Heart left ventricle (tissue), 16 donors: Measurements from ENCODE around the gene CELF4. TPM values are rescaled to one million over a fixed set of nuclear protein-coding genes. Genes with fewer than 3 reads are reported as not detected.

Source experiments
- ATAC-seq, 4 donors: fragments of 200-7000 bp; cut with Tn5 transposase; one replicate each; pipeline ENCODE4 v1.9.1; 2020 to 2022; ENCODE audit warnings: moderate library complexity in 4 of 4, mild to moderate bottlenecking in 3 of 4, moderate number of reproducible peaks in 1 of 4
- DNase-seq, 5 donors: peaks; one replicate each; pipeline ENCODE4 v3.0.0-alpha.2; 2020
- H3K27ac ChIP-seq, 12 donors: fragments of 200-600 bp; sonication (generic) in 4 of 12; one replicate each; pipeline versions ENCODE4 v1.5.0 to v1.8.0; 2016 to 2022; ENCODE audit warnings: mild to moderate bottlenecking in 2 of 12
- H3K27me3 ChIP-seq, 9 donors: fragments of 200-600 bp; sonication (generic) in 2 of 9; one replicate each; pipeline versions ENCODE4 v1.5.1 to v1.8.0; 2016 to 2022; ENCODE audit warnings: mild to moderate bottlenecking in 3 of 9
- H3K36me3 ChIP-seq, 9 donors: fragments of 200-600 bp; sonication (generic) in 2 of 9; one replicate each; pipeline versions ENCODE4 v1.5.0 to v1.8.0; 2018 to 2022; ENCODE audit warnings: mild to moderate bottlenecking in 2 of 9
- H3K4me1 ChIP-seq, 12 donors: fragments of 200-600 bp; sonication (generic) in 4 of 12; one replicate each; pipeline versions ENCODE4 v1.5.0 to v1.8.0; 2016 to 2022; ENCODE audit warnings: mild to moderate bottlenecking in 3 of 12
- H3K4me3 ChIP-seq, 12 donors: fragments of 200-600 bp; sonication (generic) in 4 of 12; one replicate each; pipeline versions ENCODE4 v1.5.0 to v1.8.0; 2017 to 2022; ENCODE audit warnings: mild to moderate bottlenecking in 9 of 12, moderate library complexity in 4 of 12
- H3K9me3 ChIP-seq, 12 donors: fragments of 200-600 bp; sonication (generic) in 4 of 12; one replicate each; pipeline versions ENCODE4 v1.5.0 to v1.8.0; 2016 to 2022; ENCODE audit warnings: mild to moderate bottlenecking in 1 of 12
- POLR2A ChIP-seq, 2 donors: fragments of 450-650 bp; IDR thresholded peaks; one replicate each; pipeline ENCODE4 v1.6.1; 2017; ENCODE audit warnings: antibody characterized with exemption in 2 of 2, mild to moderate bottlenecking in 2 of 2, moderate library complexity in 2 of 2
- WGBS, 4 donors: extraction: QIAGEN DNeasy Blood & Tissue Kit in 2 of 4; methylation state at CpG; one replicate each; pipeline versions ENCODE4 v1.1.5 to v1.1.7; 2013 to 2018; 5-methylcytosine and 5-hydroxymethylcytosine counted together
- intact Hi-C, 10 donors: fragments of 100-400 bp; cut with DNase I; formaldehyde crosslinking; loops; one replicate each; pipeline versions ENCODE4 v1.11.1 to v1.14.2; 2022
- polyA plus RNA-seq, 2 donors: library from polyadenylated mRNA; stranded (reverse); fragments of 200-250 nt; gene quantifications; one replicate each; pipeline ENCODE4 v1.2.3, GENCODE V29; 2013
- total RNA-seq, 9 donors: library from RNA; depleted of rRNA in 2 of 9; stranded (reverse); fragments of >200 nt in 2 of 9; fragmentation: NEBNext Ultra II Directional in 3 of 9; extraction: Animal tissue kit (Norgen Biotek cat#: 25700) in 3 of 9; gene quantifications; one replicate each; pipeline versions ENCODE4 v1.1.0 to v1.2.4, GENCODE V29; 2016 to 2023
- TF ChIP-seq, protein P1 (sequence below), 12 donors: fragments of 200-600 bp; sonication (generic) in 4 of 12; IDR thresholded peaks; one replicate each; pipeline versions ENCODE4 v1.5.0 to v1.8.0; 2018 to 2022; ENCODE audit warnings: antibody characterized with exemption in 12 of 12, mild to moderate bottlenecking in 5 of 12
- donor health status: ischemic (EF 13 %, LVEDD 7.1; RV severe dilation, severe dysfunction).
- donor health status: healthy with polysubstance abuse.
- donor health status: DM: no; HTN: yes; CAD: no.
- donor health status: DM: no; HTN: no; CAD: no.
- donor health status: ischemic (EF 25% LVEDD 6.9; RV normal size, moderate dysfunction).
- donor health status: ischemic (EF 25% LVEDD 5.7; RV mildly dilated, moderate dysfunction).
- donor health status: healthy.
- donor health status: DM: yes; HTN: yes; CAD: no.
- donor health status: ischemic (EF 35%, LVEDD 5.7; RV mildly dilated, moderate dysfunction).
- donor health status: nonischemic (EF 11% LVEDD 7.7; RV severe dilation, severe dysfunction).
- donor health status: DM: yes; HTN: yes; CAD: no.
- donor health status: PGD.
- donor health status: ischemic (EF 29% LVEDD 5.4; RV normal size, mild dysfunction).
- donor health status: nonischemic (EF 23%, LVEDD 6.1; RV moderate dilation, normal function).

Gene CELF4
- total and polyA plus RNA-seq, 11 donors, result 0.11 to 0.67 (median 0.40) TPM; not detected in 3

DNA sequence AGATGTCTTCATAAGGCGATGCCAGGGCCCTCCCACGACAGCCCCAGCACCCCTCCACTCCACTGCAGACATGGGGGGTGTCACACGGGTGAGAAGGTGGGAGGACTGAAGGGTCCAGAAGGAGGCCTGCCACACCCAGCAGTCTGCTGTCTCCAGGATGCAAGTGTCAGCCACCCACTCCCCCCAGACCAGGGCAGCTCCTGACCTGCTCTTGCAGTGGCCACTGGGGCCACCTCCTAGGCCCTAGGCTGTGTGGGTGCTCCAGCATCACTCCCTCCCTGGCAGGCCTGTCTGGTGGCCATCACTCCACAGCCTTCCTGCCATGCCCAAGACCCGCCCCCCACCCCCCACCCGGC is 171.0 kb downstream of the CELF4 start:
- ATAC-seq (no peak), DNase-seq (no peak)
- peaks cover 0 to 13% (median 0%) of the 10 kb centered on the region in 9 donors for H3K27me3 ChIP-seq
- H3K9me3 ChIP-seq, result peaks cover 0 to 6% (median 0%) of the 10 kb centered on the region in 12 donors
- H3K27ac ChIP-seq, result peak overlapping the region in 1 of 12 donors; percentile 32
- 52 to 72% (median 67%) methylated on average over 5 of the region's 5 CpGs for WGBS, 4 donors
- H3K4me1 ChIP-seq, result peaks cover 0 to 14% (median 7%) of the 10 kb centered on the region in 12 donors
- no peaks in the 10 kb centered on the region for H3K36me3 ChIP-seq
- no peak for TF ChIP-seq POLR2A (IDR thresholded peaks at IDR 0.05)
- TF ChIP-seq, protein P1, sequence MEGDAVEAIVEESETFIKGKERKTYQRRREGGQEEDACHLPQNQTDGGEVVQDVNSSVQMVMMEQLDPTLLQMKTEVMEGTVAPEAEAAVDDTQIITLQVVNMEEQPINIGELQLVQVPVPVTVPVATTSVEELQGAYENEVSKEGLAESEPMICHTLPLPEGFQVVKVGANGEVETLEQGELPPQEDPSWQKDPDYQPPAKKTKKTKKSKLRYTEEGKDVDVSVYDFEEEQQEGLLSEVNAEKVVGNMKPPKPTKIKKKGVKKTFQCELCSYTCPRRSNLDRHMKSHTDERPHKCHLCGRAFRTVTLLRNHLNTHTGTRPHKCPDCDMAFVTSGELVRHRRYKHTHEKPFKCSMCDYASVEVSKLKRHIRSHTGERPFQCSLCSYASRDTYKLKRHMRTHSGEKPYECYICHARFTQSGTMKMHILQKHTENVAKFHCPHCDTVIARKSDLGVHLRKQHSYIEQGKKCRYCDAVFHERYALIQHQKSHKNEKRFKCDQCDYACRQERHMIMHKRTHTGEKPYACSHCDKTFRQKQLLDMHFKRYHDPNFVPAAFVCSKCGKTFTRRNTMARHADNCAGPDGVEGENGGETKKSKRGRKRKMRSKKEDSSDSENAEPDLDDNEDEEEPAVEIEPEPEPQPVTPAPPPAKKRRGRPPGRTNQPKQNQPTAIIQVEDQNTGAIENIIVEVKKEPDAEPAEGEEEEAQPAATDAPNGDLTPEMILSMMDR (IDR thresholded peaks at IDR 0.05), result no peak
- H3K4me3 ChIP-seq, result peak overlapping the region in 11 of 12 donors; percentile 27 to 58 (median 51)
- intact Hi-C loops, result no loop called here

DNA sequence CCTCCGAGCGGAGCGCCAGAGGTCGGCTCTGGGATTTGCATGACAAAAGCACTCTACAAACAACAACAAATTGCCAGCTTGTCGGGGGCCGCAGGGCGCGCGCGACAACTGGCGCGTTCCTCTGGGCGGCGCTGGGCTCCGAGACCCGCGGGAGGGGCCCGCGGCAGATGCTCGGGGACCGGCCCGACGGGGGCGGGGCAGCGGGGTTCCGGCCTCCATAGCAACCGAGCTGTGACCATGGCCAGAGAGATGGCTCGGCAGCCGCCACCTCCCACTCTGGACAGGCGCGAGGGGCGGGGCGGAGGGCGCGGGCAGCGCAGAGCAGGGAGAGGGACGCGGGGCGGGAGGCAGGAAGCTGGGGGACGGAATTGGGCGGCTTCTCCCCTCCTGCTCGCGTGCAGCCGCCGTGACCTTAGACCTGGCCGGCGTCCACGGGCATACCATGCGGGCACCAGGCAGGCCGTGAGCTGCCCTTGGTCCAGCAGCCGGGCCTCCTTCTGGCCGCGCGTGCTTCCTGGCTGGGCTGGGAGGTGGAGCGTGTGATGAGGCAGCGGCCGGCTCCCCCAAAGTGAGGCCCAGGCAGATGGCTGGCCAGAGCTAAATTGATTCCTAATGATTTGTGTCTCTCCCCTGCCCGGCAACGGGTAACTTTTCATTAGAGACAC is 171.5 kb downstream of the CELF4 start:
- 0 to 2% (median 1%) methylated on average over 18 to 59 of the region's 59 CpGs for WGBS, 4 donors
- intact Hi-C loops, result no loop called here
- ATAC-seq, result peak; percentile 71 to 95 (median 88)
- peak; percentile 80 to 88 (median 82) for DNase-seq
- Histone ChIP-seq H3K9me3 (peaks cover 0 to 10% (median 0%) of the 10 kb centered on the region in 12 donors), H3K4me1 (peaks cover 0 to 14% (median 7%) of the 10 kb centered on the region in 12 donors), H3K36me3 (no peaks in the 10 kb centered on the region), H3K27ac (peak overlapping the region in 2 of 12 donors; percentile 9 to 32), H3K4me3 (peak overlapping the region in 11 of 12 donors; percentile 27 to 58 (median 51)), H3K27me3 (peaks cover 0 to 13% (median 0%) of the 10 kb centered on the region in 9 donors)
- TF ChIP-seq POLR2A (IDR thresholded peaks at IDR 0.05), result no peak
- TF ChIP-seq, protein P1 (IDR thresholded peaks at IDR 0.05), result peak in 3 of 12 donors; percentile 22 to 30 (median 26)

DNA sequence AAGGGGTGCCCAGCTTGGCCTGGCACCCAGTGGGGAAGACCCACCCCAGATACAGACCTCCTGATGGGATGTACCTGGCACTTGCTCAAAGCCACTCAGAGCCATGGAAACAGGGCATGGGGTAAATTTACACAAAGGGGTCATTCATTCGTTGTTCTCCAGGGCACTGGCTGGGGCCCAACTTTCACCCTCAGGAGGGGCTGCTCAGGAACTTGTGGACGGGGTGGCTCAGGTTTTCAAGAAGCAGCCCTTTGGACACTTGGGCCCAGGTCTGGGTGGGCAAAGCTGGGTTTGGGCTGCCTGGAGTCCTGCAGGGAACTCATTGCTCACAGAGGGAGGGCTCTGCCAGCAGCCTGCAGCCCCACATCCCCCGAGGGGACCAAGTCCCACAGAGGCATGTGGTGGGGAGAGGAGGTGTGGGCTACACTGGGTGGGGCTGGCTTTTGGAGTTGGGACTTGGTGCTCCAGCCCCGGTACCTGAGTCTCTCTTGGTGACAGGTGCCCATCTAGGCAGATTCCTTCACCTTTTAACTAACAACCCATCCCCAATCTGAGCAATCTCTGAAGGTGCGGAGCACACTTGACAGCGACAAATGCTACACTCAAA is 172.3 kb downstream of the CELF4 start:
- peaks cover 0 to 13% (median 0%) of the 10 kb centered on the region in 9 donors for H3K27me3 ChIP-seq
- H3K9me3 ChIP-seq, result peaks cover 0 to 12% (median 0%) of the 10 kb centered on the region in 12 donors
- no peak overlapping the region for H3K27ac ChIP-seq
- H3K4me3 ChIP-seq, result peak overlapping the region in 8 of 12 donors; percentile 44 to 58 (median 53)
- H3K4me1 ChIP-seq, result peaks cover 0 to 14% (median 7%) of the 10 kb centered on the region in 12 donors
- TF ChIP-seq, protein P1 (IDR thresholded peaks at IDR 0.05), result no peak
- TF ChIP-seq POLR2A (IDR thresholded peaks at IDR 0.05), result no peak
- 30 to 46% (median 37%) methylated on average over 5 to 6 of the region's 6 CpGs for WGBS, 4 donors
- H3K36me3 ChIP-seq, result no peaks in the 10 kb centered on the region
- DNase-seq (no peak), ATAC-seq (no peak)
- intact Hi-C loops, result no loop called here

DNA sequence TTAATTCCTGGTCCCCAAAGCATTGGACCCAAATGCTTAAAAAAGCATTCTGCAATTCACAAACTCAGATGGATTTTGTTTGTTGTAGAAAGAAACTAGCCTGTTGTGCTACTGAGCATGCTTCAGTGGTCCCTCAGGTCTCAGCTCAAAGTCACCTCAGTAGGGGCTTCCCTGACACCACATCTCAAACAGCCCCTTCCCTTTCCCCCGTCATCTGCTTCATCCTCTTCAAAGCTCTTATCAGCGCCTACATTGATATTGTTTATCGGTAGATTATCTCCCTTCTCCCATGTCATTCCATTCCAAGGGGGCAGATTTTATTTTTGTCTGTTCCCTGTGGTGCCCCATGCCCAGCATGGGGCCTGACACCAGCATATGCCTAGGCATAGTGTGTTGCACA is 172.9 kb downstream of the CELF4 start:
- no peak for DNase-seq
- intact Hi-C loops, result no loop called here

More for the DNA sequence above, 172.9 kb downstream of the CELF4 start:
- Histone ChIP-seq H3K27me3 (peaks cover 0 to 13% (median 0%) of the 10 kb centered on the region in 9 donors), H3K9me3 (peaks cover 0 to 12% (median 0%) of the 10 kb centered on the region in 12 donors), H3K36me3 (no peaks in the 10 kb centered on the region), H3K4me3 (no peak overlapping the region), H3K4me1 (peaks cover 0 to 14% (median 7%) of the 10 kb centered on the region in 12 donors), H3K27ac (no peak overlapping the region)
- no peak for TF ChIP-seq POLR2A (IDR thresholded peaks at IDR 0.05)
- TF ChIP-seq, protein P1 (IDR thresholded peaks at IDR 0.05), result no peak
- no peak for ATAC-seq
- WGBS, 4 donors, result 58 to 69% (median 61%) methylated on average over 3 of the region's 3 CpGs
